Measurements from ENCODE around the gene PSD4. TPM values are rescaled to one million over a fixed set of nuclear protein-coding genes. Genes with fewer than 3 reads are reported as not detected.

PSD4 gene
- total RNA-seq, 4 donors from 2014 or later, result 2.8 to 14.8 (median 5.6) TPM

- TF ChIP-seq CTCF (IDR thresholded peaks at IDR 0.05; ENCODE audit: low read depth), result no peak
These were observed 44.2 kb upstream of the PSD4 start for GRCh38 chr2:113129519-113130078.

GRCh38 chr2:113131352-113132185 is 42.2 kb upstream of the PSD4 start:
- TF ChIP-seq CTCF (IDR thresholded peaks at IDR 0.05; ENCODE audit: low read depth), result no peak

GRCh38 chr2:113132414-113133021 is 41.3 kb upstream of the PSD4 start:
- no peak for TF ChIP-seq CTCF (IDR thresholded peaks at IDR 0.05; ENCODE audit: low read depth)

- TF ChIP-seq CTCF (IDR thresholded peaks at IDR 0.05; ENCODE audit: low read depth), result no peak
These were observed 39.8 kb upstream of the PSD4 start for GRCh38 chr2:113133704-113134598.

- TF ChIP-seq CTCF (IDR thresholded peaks at IDR 0.05; ENCODE audit: low read depth), result no peak
These were observed 39.1 kb upstream of the PSD4 start for GRCh38 chr2:113134717-113135116.

- TF ChIP-seq CTCF (IDR thresholded peaks at IDR 0.05; ENCODE audit: low read depth), result no peak
These were observed 38.5 kb upstream of the PSD4 start for GRCh38 chr2:113135317-113135716.
